IMR-90 (cell line): ENCODE data around the gene IFNE. TPM values are rescaled to one million over a fixed set of nuclear protein-coding genes. Genes with fewer than 3 reads are reported as not detected.

Source experiments
- ATAC-seq: fragments of 200-7000 bp; cut with Tn5 transposase; 2 replicates; pipeline ENCODE4 v1.9.1; 2020; ENCODE audit warnings: low read depth, mild to moderate bottlenecking, moderate library complexity
- BruUV-seq: library from RNA; stranded (reverse); fragments of 400-500 nt; replicated peaks from 2 replicates; lab custom pipeline; 2021; lab: Mats Ljungman, UMichigan
- CTCF ChIA-PET: fragments of 300-600 bp; formaldehyde crosslinking; extraction: SDS; loops from one replicate; lab custom pipeline; 2021; ENCODE audit warnings: antibody characterized with exemption; lab: Yijun Ruan, JAX
- POLR2A ChIA-PET: fragments of 300-600 bp; sonication (Branson Sonifier 250); formaldehyde crosslinking; loops from one replicate; lab custom pipeline; 2022; ENCODE audit warnings: antibody characterized with exemption; ENCODE audit not compliant: unreplicated experiment; lab: Charles Lee
- DNase-seq: peaks from one replicate; pipeline ENCODE4 v3.0.0; 2013
- H2AFZ ChIP-seq: replicated peaks from 2 replicates; pipeline ENCODE3; 2013; ENCODE audit warnings: low read length, mild to moderate bottlenecking; ENCODE audit not compliant: poor library complexity
- H2AK5ac ChIP-seq: 2 replicates; pipeline ENCODE4 v1.6.1; 2013; ENCODE audit warnings: low read depth, low read length, inconsistent platforms
- H2AK9ac ChIP-seq: replicated peaks from 2 replicates; pipeline ENCODE3; 2013; ENCODE audit warnings: mild to moderate bottlenecking, low read depth, low read length, moderate library complexity; ENCODE audit not compliant: poor library complexity
- H2BK120ac ChIP-seq: 2 replicates; pipeline ENCODE4 v1.6.1; 2013; ENCODE audit warnings: low read depth, low read length, inconsistent platforms
- H2BK15ac ChIP-seq: 3 replicates; pipeline ENCODE4 v1.6.1; 2013; ENCODE audit warnings: low read depth, low read length, inconsistent platforms
- H2BK20ac ChIP-seq: 2 replicates; pipeline ENCODE4 v1.6.1; 2013; ENCODE audit warnings: low read depth, mild to moderate bottlenecking, inconsistent platforms, low read length, moderate library complexity
- H2BK5ac ChIP-seq: 2 replicates; pipeline ENCODE4 v1.6.1; 2013; ENCODE audit warnings: mild to moderate bottlenecking, low read depth, low read length, inconsistent platforms; ENCODE audit not compliant: poor library complexity, severe bottlenecking
- H3K14ac ChIP-seq: replicated peaks from 2 replicates; pipeline ENCODE4 v1.6.1; 2013; ENCODE audit warnings: low read depth, low read length, inconsistent platforms
- H3K18ac ChIP-seq: 2 replicates; pipeline ENCODE4 v1.6.1; 2013; ENCODE audit warnings: low read depth, low read length, control low read depth
- H3K23ac ChIP-seq: 2 replicates; pipeline ENCODE4 v1.6.1; 2013; ENCODE audit warnings: low read depth, low read length, inconsistent platforms
- H3K27ac ChIP-seq: 2 replicates; pipeline ENCODE4 v1.5.1; 2013; ENCODE audit warnings: mild to moderate bottlenecking, control low read depth, low read length; ENCODE audit not compliant: insufficient read depth
- H3K27me3 ChIP-seq: 2 replicates; pipeline ENCODE4 v1.6.1; 2013; ENCODE audit warnings: low read length; ENCODE audit not compliant: control insufficient read depth, insufficient read depth
- H3K36me3 ChIP-seq: 2 replicates; pipeline ENCODE4 v1.6.1; 2013; ENCODE audit warnings: low read length, mixed read lengths; ENCODE audit not compliant: control insufficient read depth, insufficient read depth
- H3K4ac ChIP-seq: 2 replicates; pipeline ENCODE4 v1.6.1; 2013; ENCODE audit warnings: low read depth, low read length, inconsistent platforms
- H3K4me1 ChIP-seq: 2 replicates; pipeline ENCODE4 v1.6.1; 2013; ENCODE audit warnings: low read length, mixed read lengths; ENCODE audit not compliant: control insufficient read depth, insufficient read depth
- H3K4me2 ChIP-seq: 2 replicates; pipeline ENCODE4 v1.6.1; 2013; ENCODE audit warnings: low read depth, mild to moderate bottlenecking, control low read depth, low read length, moderate library complexity
- H3K4me3 ChIP-seq: 2 replicates; pipeline ENCODE4 v1.5.1; 2013; ENCODE audit warnings: low read depth, mild to moderate bottlenecking, control low read depth, low read length, moderate library complexity; ENCODE audit not compliant: insufficient read depth
- H3K56ac ChIP-seq: 2 replicates; pipeline ENCODE4 v1.6.1; 2013; ENCODE audit warnings: low read length, inconsistent platforms; ENCODE audit not compliant: insufficient read depth; ENCODE audit errors: extremely low read depth
- H3K79me1 ChIP-seq, 2 experiments: 2 replicates each; pipeline ENCODE4 v1.6.1; 2013; ENCODE audit warnings: low read length in 2 of 2, inconsistent platforms in 1 of 2, low read depth in 1 of 2
- H3K9ac ChIP-seq: 2 replicates; pipeline ENCODE4 v1.6.1; 2013; ENCODE audit warnings: low read depth, low read length, control low read depth
- H3K9me1 ChIP-seq: 2 replicates; pipeline ENCODE4 v1.6.1; 2013; ENCODE audit warnings: low read length, inconsistent platforms; ENCODE audit not compliant: insufficient read depth
- H3K9me3 ChIP-seq: 2 replicates; pipeline ENCODE4 v1.6.1; 2013; ENCODE audit warnings: low read length; ENCODE audit not compliant: control insufficient read depth, insufficient read depth
- H4K20me1 ChIP-seq: 2 replicates; pipeline ENCODE4 v1.6.1; 2013; ENCODE audit warnings: low read length, inconsistent platforms; ENCODE audit not compliant: insufficient read depth
- H4K5ac ChIP-seq: 2 replicates; pipeline ENCODE4 v1.6.1; 2013; ENCODE audit warnings: mild to moderate bottlenecking, low read depth, low read length, control low read depth
- H4K8ac ChIP-seq, 2 experiments: 2 replicates each; pipeline ENCODE4 v1.6.1; 2013; ENCODE audit warnings: low read depth in 2 of 2, low read length in 2 of 2, control low read depth in 1 of 2, inconsistent platforms in 1 of 2
- H4K91ac ChIP-seq: 2 replicates; pipeline ENCODE4 v1.6.1; 2013; ENCODE audit warnings: low read depth, low read length, inconsistent platforms; ENCODE audit not compliant: insufficient read depth
- BHLHE40 ChIP-seq: fragments of 150-350 bp; IDR thresholded peaks from 2 replicates; pipeline ENCODE4 v1.6.1; 2016; ENCODE audit warnings: mild to moderate bottlenecking, low read depth, low read length
- FOS ChIP-seq: fragments of 150-350 bp; IDR thresholded peaks from 2 replicates; pipeline ENCODE4 v1.6.1; 2016; ENCODE audit warnings: low read depth, low read length
- NFE2L2 ChIP-seq: fragments of 150-350 bp; IDR thresholded peaks from 2 replicates; pipeline ENCODE4 v1.6.1; 2016; ENCODE audit warnings: low read depth, mild to moderate bottlenecking, low read length
- POLR2A ChIP-seq: IDR thresholded peaks from 2 replicates; pipeline ENCODE4 v1.6.1; 2012; ENCODE audit warnings: mild to moderate bottlenecking, low read depth, low read length
- RCOR1 ChIP-seq: IDR thresholded peaks from 2 replicates; pipeline ENCODE4 v1.6.1; 2012; ENCODE audit warnings: mild to moderate bottlenecking, low read length, improper control_type of control experiment; ENCODE audit not compliant: insufficient replicate concordance
- SMC3 ChIP-seq: fragments of 150-350 bp; IDR thresholded peaks from 2 replicates; pipeline ENCODE4 v1.6.1; 2016; ENCODE audit warnings: low read depth, mild to moderate bottlenecking, antibody characterized with exemption, low read length, moderate library complexity
- WGBS, 2 experiments: methylation state at CpG; one replicate each; pipeline versions ENCODE4 v1.1.5 to v1.1.7; 2013; ENCODE audit warnings: missing lambda C conversion rate in 2 of 2; ENCODE audit not compliant: insufficient read length in 1 of 2; ENCODE audit errors: extremely low coverage in 2 of 2; 5-methylcytosine and 5-hydroxymethylcytosine counted together
- dilution Hi-C: fragments of 300-500 bp; cut with HindIII; formaldehyde crosslinking; loops from one replicate; pipeline ENCODE4 v1.14.3; 2018; ENCODE audit warnings: low sequenced_read_pairs; ENCODE audit not compliant: unreplicated experiment
- in situ Hi-C: fragments of 300-500 bp; cut with MboI; formaldehyde crosslinking; loops from 3 replicates; pipeline ENCODE4 v1.14.3; 2019; ENCODE audit warnings: low sequenced_read_pairs, inconsistent platforms, mixed read lengths
- intact Hi-C: fragments of 100-400 bp; cut with micrococcal nuclease; formaldehyde crosslinking; loops from 2 replicates; pipeline ENCODE4 v1.10.0; 2022
- polyA plus RNA-seq, 3 experiments: library from polyadenylated mRNA; depleted of rRNA; stranded (reverse); fragments of >200 nt; gene quantifications; 2 replicates each; pipeline ENCODE4 v1.2.3, GENCODE V29; 2012; ENCODE audit warnings: low replicate concordance in 1 of 3
- total RNA-seq: library from RNA; depleted of rRNA; stranded (reverse); fragments of >200 nt; gene quantifications from 2 replicates; pipeline ENCODE4 v1.2.3, GENCODE V29; 2012
- TF ChIP-seq, protein P1 (sequence below): fragments of 150-350 bp; IDR thresholded peaks from 2 replicates; pipeline ENCODE4 v1.6.1; 2016; ENCODE audit warnings: low read depth, mild to moderate bottlenecking, low read length, moderate library complexity, borderline replicate concordance
- TF ChIP-seq, protein P2 (sequence below): conservative IDR thresholded peaks from 2 replicates; pipeline ENCODE4 v1.5.1; 2012; ENCODE audit warnings: mild to moderate bottlenecking, low read depth, low read length, improper control_type of control experiment

IFNE gene
- total and polyA plus RNA-seq, 2 of the 4 experiments (the other 2 are of a cell fraction), result 1.4 to 1.8 TPM

DNA sequence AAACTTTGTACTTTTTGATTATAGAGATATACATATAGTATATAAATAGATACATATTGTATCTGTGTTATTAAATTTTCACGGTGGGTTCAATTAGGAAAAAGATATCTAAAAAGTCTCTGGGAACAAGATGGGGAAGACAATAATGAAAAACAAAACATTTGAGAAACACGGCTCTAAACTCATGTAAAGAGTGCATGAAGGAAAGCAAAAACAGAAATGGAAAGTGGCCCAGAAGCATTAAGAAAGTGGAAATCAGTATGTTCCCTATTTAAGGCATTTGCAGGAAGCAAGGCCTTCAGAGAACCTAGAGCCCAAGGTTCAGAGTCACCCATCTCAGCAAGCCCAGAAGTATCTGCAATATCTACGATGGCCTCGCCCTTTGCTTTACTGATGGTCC, 42.0 kb downstream of the IFNE start, which contains the start of gene IFNA1:
IFNA1 (plus strand) TSS at position 301 of the 400 bp plus-strand sequence; CDS start at position 370, 69 bp downstream.
- CTCF ChIA-PET, result no interaction called here

More for the DNA sequence above, 42.0 kb downstream of the IFNE start, which contains the start of gene IFNA1:
- Histone ChIP-seq H3K4me3 (no peak within 1 kb of the TSS), H3K9me1 (no peaks in the 10 kb centered on the region), H3K18ac (no peak within 1 kb of the TSS), H3K9ac (no peak within 1 kb of the TSS), H3K14ac (no peak within 1 kb of the TSS), H4K5ac (no peak within 1 kb of the TSS), H2BK5ac (no peak within 1 kb of the TSS), H3K79me1 (no peaks in the 10 kb centered on the region), H3K9me3 (no peaks in the 10 kb centered on the region), H2AK5ac (no peak within 1 kb of the TSS), H2BK120ac (no peak within 1 kb of the TSS), H3K27me3 (peaks cover 2% of the 10 kb centered on the region; the same call in 1 of the 2 replicates), H3K4ac (no peak within 1 kb of the TSS), H3K4me1 (no peaks in the 10 kb centered on the region), H3K36me3 (no peaks in the 10 kb centered on the region), H3K27ac (no peak within 1 kb of the TSS), H3K4me2 (no peak within 1 kb of the TSS), H3K56ac (no peak within 1 kb of the TSS), H4K8ac (no peak within 1 kb of the TSS), H4K20me1 (no peaks in the 10 kb centered on the region), H2AK9ac (no peak within 1 kb of the TSS), H2BK20ac (no peak within 1 kb of the TSS), H2BK15ac (no peak within 1 kb of the TSS), H3K23ac (no peak within 1 kb of the TSS), H2AFZ (no peak within 1 kb of the TSS), H4K91ac (no peak within 1 kb of the TSS)
- in situ Hi-C loops (no loop called here), dilution Hi-C loops (no loop called here), intact Hi-C loops (no loop called here)
- ATAC-seq (no peak), DNase-seq (no peak)
- POLR2A ChIA-PET, result no interaction called here
- TF ChIP-seq BHLHE40, result no peak
- no peak for TF ChIP-seq SMC3
- TF ChIP-seq NFE2L2, result no peak
- no peak for TF ChIP-seq FOS
- TF ChIP-seq, protein P1, sequence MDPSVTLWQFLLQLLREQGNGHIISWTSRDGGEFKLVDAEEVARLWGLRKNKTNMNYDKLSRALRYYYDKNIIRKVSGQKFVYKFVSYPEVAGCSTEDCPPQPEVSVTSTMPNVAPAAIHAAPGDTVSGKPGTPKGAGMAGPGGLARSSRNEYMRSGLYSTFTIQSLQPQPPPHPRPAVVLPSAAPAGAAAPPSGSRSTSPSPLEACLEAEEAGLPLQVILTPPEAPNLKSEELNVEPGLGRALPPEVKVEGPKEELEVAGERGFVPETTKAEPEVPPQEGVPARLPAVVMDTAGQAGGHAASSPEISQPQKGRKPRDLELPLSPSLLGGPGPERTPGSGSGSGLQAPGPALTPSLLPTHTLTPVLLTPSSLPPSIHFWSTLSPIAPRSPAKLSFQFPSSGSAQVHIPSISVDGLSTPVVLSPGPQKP, result no peak
- TF ChIP-seq, protein P2, sequence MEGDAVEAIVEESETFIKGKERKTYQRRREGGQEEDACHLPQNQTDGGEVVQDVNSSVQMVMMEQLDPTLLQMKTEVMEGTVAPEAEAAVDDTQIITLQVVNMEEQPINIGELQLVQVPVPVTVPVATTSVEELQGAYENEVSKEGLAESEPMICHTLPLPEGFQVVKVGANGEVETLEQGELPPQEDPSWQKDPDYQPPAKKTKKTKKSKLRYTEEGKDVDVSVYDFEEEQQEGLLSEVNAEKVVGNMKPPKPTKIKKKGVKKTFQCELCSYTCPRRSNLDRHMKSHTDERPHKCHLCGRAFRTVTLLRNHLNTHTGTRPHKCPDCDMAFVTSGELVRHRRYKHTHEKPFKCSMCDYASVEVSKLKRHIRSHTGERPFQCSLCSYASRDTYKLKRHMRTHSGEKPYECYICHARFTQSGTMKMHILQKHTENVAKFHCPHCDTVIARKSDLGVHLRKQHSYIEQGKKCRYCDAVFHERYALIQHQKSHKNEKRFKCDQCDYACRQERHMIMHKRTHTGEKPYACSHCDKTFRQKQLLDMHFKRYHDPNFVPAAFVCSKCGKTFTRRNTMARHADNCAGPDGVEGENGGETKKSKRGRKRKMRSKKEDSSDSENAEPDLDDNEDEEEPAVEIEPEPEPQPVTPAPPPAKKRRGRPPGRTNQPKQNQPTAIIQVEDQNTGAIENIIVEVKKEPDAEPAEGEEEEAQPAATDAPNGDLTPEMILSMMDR, result no peak
- TF ChIP-seq POLR2A, result no peak
- TF ChIP-seq RCOR1, result no peak
- no TSS peak for BruUV-seq
- WGBS, 2 experiments, result 100% methylated on average over 1 of the region's 4 CpGs; no CpG with 5 or more reads in 1 of the 2 experiments
